Erythroblast (primary cell): ENCODE data around the gene AUP1.

Source experiments
- GATA1 ChIP-seq: IDR thresholded peaks from 2 replicates; pipeline ENCODE4 v1.6.1; 2011; ENCODE audit warnings: low read depth, mild to moderate bottlenecking, control low read depth, low read length, moderate library complexity
- POLR2A ChIP-seq: IDR thresholded peaks from 2 replicates; pipeline ENCODE4 v1.6.1; 2011; ENCODE audit warnings: mild to moderate bottlenecking, low read length

- TF ChIP-seq POLR2A (peak; percentile 44), GATA1 (no peak)
Measured at GRCh38 chr2:74548285-74548899, 18.9 kb upstream of the AUP1 start.
